ENCODE measurements around the gene KCMF1. TPM values are rescaled to one million over a fixed set of nuclear protein-coding genes. Genes with fewer than 3 reads are reported as not detected.

Gene KCMF1
- total and polyA plus RNA-seq, 2 of the 13 experiments (the other 11 are each of a cell fraction or from before 2014, with no cell fraction given) = 62.1 to 116 TPM

DNA sequence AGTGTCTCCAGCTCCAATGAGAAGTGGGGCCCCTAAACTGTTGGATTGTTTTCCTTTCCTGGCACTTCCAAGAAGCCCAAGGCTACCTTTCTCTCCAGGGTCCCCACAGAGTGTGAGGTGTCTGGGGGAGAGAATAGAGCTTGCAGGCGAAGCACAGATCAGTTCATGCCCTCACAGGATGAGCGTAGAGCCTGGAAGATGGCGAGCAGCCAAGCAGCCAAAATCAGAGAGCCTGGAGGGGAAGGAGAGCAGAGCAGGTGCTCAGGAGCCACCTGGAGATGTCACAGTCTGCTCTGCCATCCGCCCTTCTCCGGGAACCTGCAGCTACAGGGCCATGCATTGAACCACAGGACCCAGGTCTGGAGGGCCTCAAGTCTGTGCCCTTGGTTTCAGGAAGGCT, 107.6 kb downstream of the KCMF1 start:
- H3K4me1 ChIP-seq (ENCODE audit: insufficient read depth, low read length) = no peaks in the 10 kb centered on the region
- intact Hi-C loops (cut with micrococcal nuclease; ENCODE audit: unreplicated experiment) = no loop called here
- no peak overlapping the region for H3K4me2 ChIP-seq (ENCODE audit: low read depth, low read length)
- FAIRE-seq (no peak), ATAC-seq (peak; percentile 32), DNase-seq (ENCODE audit: low spot score) (no peak)
- no peaks in the 10 kb centered on the region for H4K20me1 ChIP-seq (ENCODE audit: insufficient read depth, low read length)
- in situ Hi-C loops (cut with HindIII; ENCODE audit: extremely low pct_ligation_motif_present, low pct_unique_long_range_greater_than_20kb) = no loop called here
- WGBS (ENCODE audit: low lambda C conversion rate) = 10% methylated on average over 4 of the region's 5 CpGs
- H3K9me3 ChIP-seq (ENCODE audit: low read length) = no peaks in the 10 kb centered on the region
- no peak for TF ChIP-seq ZFP41 (CRISPR knock-in tag; IDR thresholded peaks at IDR 0.05; ENCODE audit: borderline replicate concordance)
- TF ChIP-seq POLR2G (IDR thresholded peaks at IDR 0.05; ENCODE audit: low read depth, low read length) = no peak
- TF ChIP-seq DPF2 (CRISPR knock-in tag; IDR thresholded peaks at IDR 0.05; ENCODE audit: borderline replicate concordance, low read depth) = no peak
- no peak for TF ChIP-seq HMG20A (CRISPR knock-in tag; IDR thresholded peaks at IDR 0.05; ENCODE audit: borderline replicate concordance)
- TF ChIP-seq JARID2 (CRISPR knock-in tag; IDR thresholded peaks at IDR 0.05; ENCODE audit: insufficient replicate concordance) = no peak
- no peak for TF ChIP-seq ZNF205 (CRISPR knock-in tag; IDR thresholded peaks at IDR 0.05)
- TF ChIP-seq, protein P1, sequence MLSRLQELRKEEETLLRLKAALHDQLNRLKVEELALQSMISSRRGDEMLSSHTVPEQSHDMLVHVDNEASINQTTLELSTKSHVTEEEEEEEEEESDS (CRISPR knock-in tag; IDR thresholded peaks at IDR 0.05; ENCODE audit: borderline replicate concordance) = no peak
- TF ChIP-seq, protein P2, sequence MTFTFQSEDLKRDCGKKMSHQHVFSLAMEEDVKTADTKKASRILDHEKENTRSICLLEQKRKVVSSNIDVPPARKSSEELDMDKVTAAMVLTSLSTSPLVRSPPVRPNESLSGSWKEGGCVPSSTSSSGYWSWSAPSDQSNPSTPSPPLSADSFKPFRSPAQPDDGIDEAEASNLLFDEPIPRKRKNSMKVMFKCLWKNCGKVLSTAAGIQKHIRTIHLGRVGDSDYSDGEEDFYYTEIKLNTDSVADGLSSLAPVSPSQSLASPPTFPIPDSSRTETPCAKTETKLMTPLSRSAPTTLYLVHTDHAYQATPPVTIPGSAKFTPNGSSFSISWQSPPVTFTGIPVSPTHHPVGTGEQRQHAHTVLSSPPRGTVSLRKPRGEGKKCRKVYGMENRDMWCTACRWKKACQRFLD (CRISPR knock-in tag; IDR thresholded peaks at IDR 0.05; ENCODE audit: borderline replicate concordance) = no peak
- TF ChIP-seq ZNF264 (CRISPR knock-in tag; IDR thresholded peaks at IDR 0.05) = no peak
- TF ChIP-seq, protein P3, sequence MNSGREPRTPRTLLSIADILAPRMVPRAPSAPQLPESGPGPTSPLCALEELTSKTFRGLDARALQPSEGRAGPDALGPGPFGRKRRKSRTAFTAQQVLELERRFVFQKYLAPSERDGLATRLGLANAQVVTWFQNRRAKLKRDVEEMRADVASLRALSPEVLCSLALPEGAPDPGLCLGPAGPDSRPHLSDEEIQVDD (CRISPR knock-in tag; IDR thresholded peaks at IDR 0.05; ENCODE audit: borderline replicate concordance) = no peak
- TF ChIP-seq KDM2A (CRISPR knock-in tag; IDR thresholded peaks at IDR 0.05; ENCODE audit: borderline replicate concordance, low read depth) = no peak
- TF ChIP-seq POLR2A (IDR thresholded peaks at IDR 0.05; ENCODE audit: insufficient read depth in 1 of 2, low read depth in 2 of 2, low read length in 2 of 2) = no peak
- no peak for TF ChIP-seq FOXA1 (IDR thresholded peaks at IDR 0.05)
- no peak for TF ChIP-seq FOXA1 (CRISPR knock-in tag; IDR thresholded peaks at IDR 0.05)
- TF ChIP-seq, protein P4, sequence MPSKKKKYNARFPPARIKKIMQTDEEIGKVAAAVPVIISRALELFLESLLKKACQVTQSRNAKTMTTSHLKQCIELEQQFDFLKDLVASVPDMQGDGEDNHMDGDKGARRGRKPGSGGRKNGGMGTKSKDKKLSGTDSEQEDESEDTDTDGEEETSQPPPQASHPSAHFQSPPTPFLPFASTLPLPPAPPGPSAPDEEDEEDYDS (CRISPR knock-in tag; IDR thresholded peaks at IDR 0.05) = no peak
- TF ChIP-seq JUNB (CRISPR knock-in tag; IDR thresholded peaks at IDR 0.05; ENCODE audit: borderline replicate concordance) = no peak
- POLR2A ChIA-PET = no interaction called here
- H3K9ac ChIP-seq (ENCODE audit: insufficient read depth, low read depth, low read length) = no peak overlapping the region
- H3K27ac ChIP-seq (ENCODE audit: extremely low read length, insufficient read depth, low read length) = no peak overlapping the region
- H3K4me3 ChIP-seq (replicated peaks in 1 of 3; ENCODE audit: insufficient read depth in 1 of 3, low read depth in 2 of 3, low read length in 3 of 3) = no peak overlapping the region
- H2AFZ ChIP-seq (ENCODE audit: low read length) = no peak overlapping the region
- CTCF ChIA-PET (ENCODE audit: low intra/inter-chr PET ratio, low total read pairs) = no interaction called here
- peaks cover 0 to 16% of the 10 kb centered on the region in 2 experiments; a peak in 2 of 5 replicates for H3K27me3 ChIP-seq (ENCODE audit: control insufficient read depth in 1 of 2, insufficient read depth in 2 of 2, low read length in 2 of 2)
- H3K79me2 ChIP-seq (ENCODE audit: insufficient read depth, low read length) = no peaks in the 10 kb centered on the region
- no peaks in the 10 kb centered on the region for H3K36me3 ChIP-seq (replicated peaks in 1 of 2; ENCODE audit: control insufficient read depth in 1 of 2, insufficient read depth in 2 of 2, low read length in 2 of 2)
- BruUV-seq (replicated peaks) = no TSS peak
